Measurements from ENCODE around the gene THTPA. TPM values are rescaled to one million over a fixed set of nuclear protein-coding genes. Genes with fewer than 3 reads are reported as not detected.

THTPA gene
- total RNA-seq, 1 experiment from 2014 or later = 19.5 TPM

Other genes with a start within 250 kb of the THTPA start
- 14.0 and 16.5 TPM in 2 replicates for gene BCL2L2, start 249.4 kb upstream of the THTPA start, total RNA-seq (2014; rRNA removed; shearing (Covaris generic))
- gene PABPN1, start 234.8 kb upstream of the THTPA start, total RNA-seq (2014; rRNA removed; shearing (Covaris generic)) = 129 and 147 TPM in 2 replicates
- 1.2 and 5.5 TPM in 2 replicates for gene SLC22A17, start 203.4 kb upstream of the THTPA start, total RNA-seq (2014; rRNA removed; shearing (Covaris generic))
- not detected in 2 replicates for gene EFS, start 191.1 kb upstream of the THTPA start, total RNA-seq (2014; rRNA removed; shearing (Covaris generic))
- gene IL25, start 183.5 kb upstream of the THTPA start, total RNA-seq (2014; rRNA removed; shearing (Covaris generic)) = not detected in 2 replicates
- 0.10 TPM in 1 of 2 replicates, not detected in the other for gene CMTM5, start 179.2 kb upstream of the THTPA start, total RNA-seq (2014; rRNA removed; shearing (Covaris generic))
- gene MYH6, start 148.0 kb upstream of the THTPA start, total RNA-seq (2014; rRNA removed; shearing (Covaris generic)) = 0.03 TPM in 1 of 2 replicates, not detected in the other
- not detected in 2 replicates for gene MYH7, start 120.6 kb upstream of the THTPA start, total RNA-seq (2014; rRNA removed; shearing (Covaris generic))
- gene NGDN, start 86.6 kb upstream of the THTPA start, total RNA-seq (2014; rRNA removed; shearing (Covaris generic)) = 75.0 and 78.0 TPM in 2 replicates
- 0.63 and 1.2 TPM in 2 replicates for gene ZFHX2, start 4.5 kb upstream of the THTPA start, total RNA-seq (2014; rRNA removed; shearing (Covaris generic))
- 26.5 and 31.5 TPM in 2 replicates for gene AP1G2, start 11.5 kb downstream of the THTPA start, total RNA-seq (2014; rRNA removed; shearing (Covaris generic))
- 32.5 and 36.3 TPM in 2 replicates for gene JPH4, start 22.5 kb downstream of the THTPA start, total RNA-seq (2014; rRNA removed; shearing (Covaris generic))
- gene DHRS2, start 80.1 kb downstream of the THTPA start, total RNA-seq (2014; rRNA removed; shearing (Covaris generic)) = 5,417 and 5,493 TPM in 2 replicates

Data from HT1080 (cell line).